GM21381 (cell line): ENCODE results near the gene ASZ1.

Source experiments
- ATAC-seq: cut with Tn5 transposase; IDR thresholded peaks from one replicate; pipeline ENCODE4 v1.9.1; 2021; ENCODE audit warnings: mild to moderate bottlenecking, moderate library complexity; ENCODE audit not compliant: unreplicated experiment

ASZ1 gene

GRCh38 chr7:117402109-117402508, 25.2 kb downstream of the ASZ1 start:
- no peak for ATAC-seq

GRCh38 chr7:117401293-117402002, 25.8 kb downstream of the ASZ1 start:
- no peak for ATAC-seq

- no peak for ATAC-seq
These were observed 27.4 kb downstream of the ASZ1 start for GRCh38 chr7:117399820-117400422.

GRCh38 chr7:117395743-117396142, 31.6 kb downstream of the ASZ1 start:
- ATAC-seq, result no peak

GRCh38 chr7:117393781-117394180, 33.5 kb downstream of the ASZ1 start:
- ATAC-seq, result no peak

GRCh38 chr7:117389871-117390270, 37.4 kb downstream of the ASZ1 start:
- ATAC-seq, result no peak

GRCh38 chr7:117386110-117386706, 41.1 kb downstream of the ASZ1 start:
- ATAC-seq, result no peak

GRCh38 chr7:117385363-117386109, 41.8 kb downstream of the ASZ1 start:
- peak; percentile 83 for ATAC-seq

- ATAC-seq, result no peak
These were observed 42.5 kb downstream of the ASZ1 start for GRCh38 chr7:117384688-117385362.

GRCh38 chr7:117383483-117384189, 43.7 kb downstream of the ASZ1 start:
- no peak for ATAC-seq

GRCh38 chr7:117383046-117383445, 44.2 kb downstream of the ASZ1 start:
- no peak for ATAC-seq

GRCh38 chr7:117381362-117381761, 45.9 kb downstream of the ASZ1 start:
- ATAC-seq, result no peak

- ATAC-seq, result no peak
These were observed 51.9 kb downstream of the ASZ1 start for GRCh38 chr7:117375380-117375779.

GRCh38 chr7:117372073-117372472, 55.2 kb downstream of the ASZ1 start:
- no peak for ATAC-seq

- ATAC-seq, result no peak
These were observed 62.8 kb downstream of the ASZ1 start for GRCh38 chr7:117364339-117365080.

- no peak for ATAC-seq
These were observed 64.9 kb downstream of the ASZ1 start for GRCh38 chr7:117362294-117362888.

GRCh38 chr7:117350027-117350426, 77.3 kb downstream of the ASZ1 start:
- no peak for ATAC-seq

- no peak for ATAC-seq
These were observed 77.7 kb downstream of the ASZ1 start for GRCh38 chr7:117349570-117349969.

GRCh38 chr7:117347962-117348672, 79.2 kb downstream of the ASZ1 start:
- ATAC-seq, result peak; percentile 94
